HEK293T (cell line): ENCODE results near the gene AHDC1.

ENCODE experiments used
- ELF4 ChIP-seq: fragments of 450-650 bp; IDR thresholded peaks from 2 replicates; pipeline ENCODE4 v1.6.1; 2017; ENCODE audit warnings: antibody characterized with exemption
- FOXK2 ChIP-seq: fragments of 450-650 bp; IDR thresholded peaks from 2 replicates; pipeline ENCODE4 v1.6.1; 2016; ENCODE audit warnings: mild to moderate bottlenecking
- LEF1 ChIP-seq: fragments of 450-650 bp; IDR thresholded peaks from 2 replicates; pipeline ENCODE4 v1.6.1; 2017; ENCODE audit warnings: mild to moderate bottlenecking, borderline replicate concordance
- NFRKB ChIP-seq: fragments of 450-650 bp; IDR thresholded peaks from 2 replicates; pipeline ENCODE4 v1.6.1; 2016; ENCODE audit warnings: mild to moderate bottlenecking, moderate library complexity
- SUZ12 ChIP-seq: fragments of 450-650 bp; IDR thresholded peaks from 2 replicates; pipeline ENCODE4 v1.6.1; 2016; ENCODE audit warnings: mild to moderate bottlenecking

DNA sequence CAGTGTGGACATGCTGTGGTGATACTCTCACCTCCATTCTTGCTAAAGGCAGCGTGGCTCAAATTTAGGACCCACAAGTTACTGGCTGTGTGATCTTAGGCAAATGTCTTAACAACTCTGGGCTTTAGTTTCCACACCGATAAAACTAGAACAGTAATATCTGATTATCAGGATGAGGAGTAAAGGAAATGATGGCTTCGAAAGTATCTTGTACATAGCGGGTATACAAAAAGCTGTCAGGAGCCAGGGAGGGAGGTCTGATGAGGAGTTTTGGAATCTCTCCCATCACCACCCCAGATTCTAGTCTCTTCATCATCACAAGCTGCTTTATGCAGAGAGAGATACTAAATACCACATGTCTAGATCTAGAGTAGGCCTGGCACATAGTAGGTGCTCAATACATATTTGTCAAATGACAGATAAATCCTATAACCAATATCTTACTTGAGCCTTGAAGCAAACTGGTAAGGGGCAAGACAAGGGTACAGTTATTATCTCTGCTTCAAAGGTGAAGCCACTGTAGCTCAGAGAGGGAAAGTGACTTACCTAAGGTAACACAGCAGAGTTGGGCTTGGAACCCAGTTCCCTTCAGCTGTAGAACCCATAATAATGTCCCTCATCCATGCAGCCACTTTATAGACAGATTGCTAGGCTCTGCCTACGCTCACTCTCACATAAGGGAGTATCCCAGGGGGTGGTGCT lies 40.6 kb upstream of the AHDC1 start:
- no peak for TF ChIP-seq LEF1
- no peak for TF ChIP-seq NFRKB
- TF ChIP-seq FOXK2 = no peak
- no peak for TF ChIP-seq SUZ12
- TF ChIP-seq ELF4 = no peak
